GM21786 (cell line): ENCODE results near the gene PLEKHB1.
A peak's percentile ranks its signal among the peaks of the same experiment; 100 is the strongest.

ENCODE experiments used
- ATAC-seq: cut with Tn5 transposase; IDR thresholded peaks from one replicate; pipeline ENCODE4 v1.9.1; 2021; ENCODE audit not compliant: unreplicated experiment

Gene PLEKHB1

GRCh38 chr11:73647459-73648100 lies 1.2 kb downstream of the PLEKHB1 start:
- ATAC-seq = peak; percentile 88

- no peak for ATAC-seq
These were observed 1.7 kb downstream of the PLEKHB1 start for GRCh38 chr11:73648121-73648520.

- ATAC-seq = no peak
These were observed 2.2 kb downstream of the PLEKHB1 start for GRCh38 chr11:73648571-73649046.

- ATAC-seq = no peak
These were observed 2.8 kb downstream of the PLEKHB1 start for GRCh38 chr11:73649206-73649605.

- no peak for ATAC-seq
These were observed 4.0 kb downstream of the PLEKHB1 start for GRCh38 chr11:73650400-73650799.

GRCh38 chr11:73651252-73651651 lies 4.9 kb downstream of the PLEKHB1 start:
- ATAC-seq = no peak

GRCh38 chr11:73651661-73652045 lies 5.3 kb downstream of the PLEKHB1 start:
- no peak for ATAC-seq

GRCh38 chr11:73652046-73652730 lies 5.8 kb downstream of the PLEKHB1 start:
- no peak for ATAC-seq

GRCh38 chr11:73652856-73653559 lies 6.6 kb downstream of the PLEKHB1 start:
- ATAC-seq = no peak

- no peak for ATAC-seq
These were observed 7.6 kb downstream of the PLEKHB1 start for GRCh38 chr11:73653996-73654395.

GRCh38 chr11:73654482-73655021 lies 8.2 kb downstream of the PLEKHB1 start:
- ATAC-seq = no peak

- ATAC-seq = no peak
These were observed 9.3 kb downstream of the PLEKHB1 start for GRCh38 chr11:73655686-73656085.

GRCh38 chr11:73656985-73657384 lies 10.6 kb downstream of the PLEKHB1 start:
- ATAC-seq = no peak

- ATAC-seq = no peak
These were observed 13.6 kb downstream of the PLEKHB1 start for GRCh38 chr11:73659961-73660360.

GRCh38 chr11:73660497-73661034 lies 14.2 kb downstream of the PLEKHB1 start:
- ATAC-seq = no peak

- peak; percentile 70 for ATAC-seq
These were observed 14.8 kb downstream of the PLEKHB1 start for GRCh38 chr11:73661035-73661628.

- no peak for ATAC-seq
These were observed 16.2 kb downstream of the PLEKHB1 start for GRCh38 chr11:73662445-73663157.

- ATAC-seq = no peak
These were observed 17.5 kb downstream of the PLEKHB1 start for GRCh38 chr11:73663604-73664495.

GRCh38 chr11:73664877-73665276 lies 18.5 kb downstream of the PLEKHB1 start:
- ATAC-seq = no peak
